ENCODE data around the gene ANKLE2. TPM values are rescaled to one million over a fixed set of nuclear protein-coding genes. Genes with fewer than 3 reads are reported as not detected.

Gene ANKLE2
- polyA plus RNA-seq, 1 donor (not counting 4 experiments of a cell fraction or from before 2014, with no cell fraction given), result 109 TPM

- H3K9me3 ChIP-seq (ENCODE audit: control insufficient read depth, low read depth, low read length), result no peaks in the 10 kb centered on the region
- no peak for FAIRE-seq
- no peaks in the 10 kb centered on the region for H4K20me1 ChIP-seq (ENCODE audit: control insufficient read depth, extremely low read depth, insufficient read depth, low read length)
- no peak overlapping the region for H3K9ac ChIP-seq (ENCODE audit: control insufficient read depth, extremely low read depth, insufficient read depth, low read length)
- no peak overlapping the region for H3K4me2 ChIP-seq (ENCODE audit: control insufficient read depth, extremely low read depth, insufficient read depth, low read depth, low read length)
- no peak overlapping the region for H3K4me3 ChIP-seq (ENCODE audit: control insufficient read depth in 2 of 3, extremely low read depth in 1 of 3, insufficient read depth in 2 of 3, low read depth in 1 of 3, low read length in 3 of 3)
- H3K27ac ChIP-seq (ENCODE audit: control insufficient read depth, insufficient read depth, low read length), result no peak overlapping the region
- dilution Hi-C loops (cut with MboI; ENCODE audit: extremely low pct_ligation_motif_present, low sequenced_read_pairs), result no loop called here
- H3K9me1 ChIP-seq (ENCODE audit: control insufficient read depth, extremely low read depth, insufficient read depth, low read length), result no peaks in the 10 kb centered on the region
- peaks cover 26 to 50% of the 10 kb centered on the region in 2 experiments for H3K36me3 ChIP-seq (ENCODE audit: control insufficient read depth in 2 of 2, extremely low read depth in 1 of 2, insufficient read depth in 2 of 2, low read length in 2 of 2)
- H3K27me3 ChIP-seq (ENCODE audit: control insufficient read depth, extremely low read depth, insufficient read depth, low read length), result no peaks in the 10 kb centered on the region
- H3K79me2 ChIP-seq (ENCODE audit: control insufficient read depth, insufficient read depth, low read length), result no peaks in the 10 kb centered on the region
- DNase-seq (ENCODE audit: low read depth, low spot score), result no peak
- H2AFZ ChIP-seq (ENCODE audit: control insufficient read depth, low read length), result no peak overlapping the region
- H3K4me1 ChIP-seq (ENCODE audit: control insufficient read depth, extremely low read depth, insufficient read depth, low read length), result no peaks in the 10 kb centered on the region
- TF ChIP-seq EZH2 (IDR thresholded peaks at IDR 0.05; ENCODE audit: low read length) (no peak), CTCF (optimal IDR thresholded peaks at IDR 0.05 in 1 of 3, IDR thresholded peaks at IDR 0.05 in 1 of 3, conservative IDR thresholded peaks at IDR 0.05 in 1 of 3; ENCODE audit: extremely low read depth in 1 of 3, insufficient read depth in 2 of 3, low read length in 3 of 3) (no peak)
These were observed 11.0 kb upstream of the ANKLE2 start for GRCh38 chr12:132772606-132773005.

- Histone ChIP-seq H3K4me3 (ENCODE audit: control insufficient read depth in 2 of 3, extremely low read depth in 1 of 3, insufficient read depth in 2 of 3, low read depth in 1 of 3, low read length in 3 of 3) (no peak overlapping the region), H4K20me1 (ENCODE audit: control insufficient read depth, extremely low read depth, insufficient read depth, low read length) (no peaks in the 10 kb centered on the region), H3K4me1 (ENCODE audit: control insufficient read depth, extremely low read depth, insufficient read depth, low read length) (no peaks in the 10 kb centered on the region), H3K27me3 (ENCODE audit: control insufficient read depth, extremely low read depth, insufficient read depth, low read length) (no peaks in the 10 kb centered on the region), H3K79me2 (ENCODE audit: control insufficient read depth, insufficient read depth, low read length) (no peaks in the 10 kb centered on the region), H3K9ac (ENCODE audit: control insufficient read depth, extremely low read depth, insufficient read depth, low read length) (no peak overlapping the region), H3K9me3 (ENCODE audit: control insufficient read depth, low read depth, low read length) (no peaks in the 10 kb centered on the region), H3K27ac (ENCODE audit: control insufficient read depth, insufficient read depth, low read length) (no peak overlapping the region), H3K4me2 (ENCODE audit: control insufficient read depth, extremely low read depth, insufficient read depth, low read depth, low read length) (no peak overlapping the region), H3K36me3 (ENCODE audit: control insufficient read depth in 2 of 2, extremely low read depth in 1 of 2, insufficient read depth in 2 of 2, low read length in 2 of 2) (peaks cover 14 to 39% of the 10 kb centered on the region in 2 experiments), H3K9me1 (ENCODE audit: control insufficient read depth, extremely low read depth, insufficient read depth, low read length) (no peaks in the 10 kb centered on the region), H2AFZ (ENCODE audit: control insufficient read depth, low read length) (no peak overlapping the region)
- FAIRE-seq, result no peak
- no peak for TF ChIP-seq CTCF (optimal IDR thresholded peaks at IDR 0.05 in 1 of 3, IDR thresholded peaks at IDR 0.05 in 1 of 3, conservative IDR thresholded peaks at IDR 0.05 in 1 of 3; ENCODE audit: extremely low read depth in 1 of 3, insufficient read depth in 2 of 3, low read length in 3 of 3)
- TF ChIP-seq EZH2 (IDR thresholded peaks at IDR 0.05; ENCODE audit: low read length), result no peak
- DNase-seq (ENCODE audit: low read depth, low spot score), result no peak
- dilution Hi-C loops (cut with MboI; ENCODE audit: extremely low pct_ligation_motif_present, low sequenced_read_pairs), result no loop called here
These were observed 9.7 kb upstream of the ANKLE2 start for GRCh38 chr12:132771126-132771838.

Data from keratinocyte (primary cell).